ENCODE data around the gene FER.
A peak's percentile ranks its signal among the peaks of the same experiment; 100 is the strongest.

The FER gene

DNA sequence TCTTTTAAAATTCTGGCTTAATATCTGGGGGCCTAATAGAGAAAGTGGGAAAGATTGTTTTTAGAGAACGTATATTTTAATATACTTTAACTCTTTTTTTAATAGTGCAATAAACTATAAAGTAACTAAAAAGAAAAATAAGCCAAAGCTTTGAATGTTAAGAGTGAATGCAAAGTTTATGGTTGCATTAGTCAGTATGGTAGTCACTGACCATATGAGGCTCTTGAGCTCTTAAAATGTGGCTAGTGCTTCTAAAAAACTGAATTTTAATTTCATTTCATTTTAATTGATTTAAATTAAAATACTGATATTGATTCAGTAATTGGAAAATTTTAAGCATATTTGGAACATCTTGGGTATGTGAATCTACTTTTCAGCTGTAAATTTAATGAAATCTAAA, 351.4 kb downstream of the FER start:
- H2AFZ ChIP-seq (ENCODE audit: low read length, unreplicated experiment) = no peak overlapping the region
- no peaks in the 10 kb centered on the region for H3K79me2 ChIP-seq (ENCODE audit: control insufficient read depth, insufficient read depth, low read length, unreplicated experiment)
- no peak overlapping the region for H3K4me3 ChIP-seq (ENCODE audit: low read depth, low read length)
- H3K36me3 ChIP-seq (ENCODE audit: insufficient read depth, low read length) = no peaks in the 10 kb centered on the region
- no peaks in the 10 kb centered on the region for H3K27me3 ChIP-seq (ENCODE audit: insufficient read depth, low read length)
- H3K27ac ChIP-seq (ENCODE audit: low read depth, low read length) = no peak overlapping the region
- H3K4me1 ChIP-seq (ENCODE audit: control insufficient read depth, insufficient read depth, low read length, unreplicated experiment) = peaks cover 11% of the 10 kb centered on the region

DNA sequence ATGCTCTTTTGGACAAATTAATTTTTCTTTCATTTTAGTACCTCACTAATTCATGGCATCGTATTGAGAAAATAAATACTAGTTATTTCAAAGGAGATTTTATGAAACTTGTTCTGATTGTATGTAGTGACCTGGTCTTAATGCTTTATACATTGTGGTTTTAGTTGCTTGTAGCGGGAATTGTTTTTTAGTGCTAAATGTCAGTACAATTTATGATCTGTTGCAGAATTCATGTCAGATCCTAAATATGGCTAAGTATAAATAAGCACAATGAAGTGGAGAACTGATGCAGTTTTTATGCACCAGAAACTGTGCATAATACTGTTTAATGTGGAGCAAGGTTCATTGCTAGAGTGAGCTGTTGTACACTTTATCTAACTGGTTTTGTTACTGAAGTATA, 353.3 kb downstream of the FER start:
- H3K79me2 ChIP-seq (ENCODE audit: control insufficient read depth, insufficient read depth, low read length, unreplicated experiment) = no peaks in the 10 kb centered on the region

DNA sequence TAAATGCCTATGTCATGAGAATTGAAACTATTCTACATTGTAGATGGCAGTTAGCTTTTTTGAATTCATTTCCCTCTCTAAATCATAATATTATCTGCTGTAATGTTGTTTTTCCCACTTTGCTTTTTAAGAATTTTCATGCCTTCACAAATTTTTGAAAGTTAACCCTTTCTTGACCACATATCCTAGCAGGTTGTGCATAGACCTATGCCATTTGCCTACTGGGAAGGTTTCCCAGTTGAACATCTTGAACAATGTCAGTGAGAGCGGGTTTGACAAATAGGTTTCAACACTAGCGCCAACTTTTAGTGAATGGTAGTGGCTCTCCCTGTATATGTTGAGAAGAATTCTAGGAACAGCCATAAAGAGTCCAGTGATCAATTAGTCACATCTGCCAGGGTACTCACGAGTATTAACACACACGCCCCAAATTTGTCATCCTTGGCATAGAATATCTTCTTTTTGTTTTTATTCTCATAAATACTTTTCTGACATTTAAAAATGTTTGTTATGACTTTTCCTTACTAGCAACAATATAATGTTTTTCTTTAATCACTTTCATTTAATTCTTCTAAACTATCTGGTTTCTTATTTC, 354.5 kb downstream of the FER start:
- Histone ChIP-seq H2AFZ (ENCODE audit: low read length, unreplicated experiment) (no peak overlapping the region), H3K27me3 (ENCODE audit: insufficient read depth, low read length) (no peaks in the 10 kb centered on the region), H3K4me1 (ENCODE audit: control insufficient read depth, insufficient read depth, low read length, unreplicated experiment) (peaks cover 26% of the 10 kb centered on the region), H3K4me3 (ENCODE audit: low read depth, low read length) (no peak overlapping the region), H3K27ac (ENCODE audit: low read depth, low read length) (no peak overlapping the region), H3K36me3 (ENCODE audit: insufficient read depth, low read length) (no peaks in the 10 kb centered on the region), H3K79me2 (ENCODE audit: control insufficient read depth, insufficient read depth, low read length, unreplicated experiment) (no peaks in the 10 kb centered on the region)

More for the DNA sequence above, 353.3 kb downstream of the FER start:
- no peak overlapping the region for H2AFZ ChIP-seq (ENCODE audit: low read length, unreplicated experiment)
- H3K36me3 ChIP-seq (ENCODE audit: insufficient read depth, low read length) = no peaks in the 10 kb centered on the region
- H3K27me3 ChIP-seq (ENCODE audit: insufficient read depth, low read length) = no peaks in the 10 kb centered on the region
- peaks cover 14% of the 10 kb centered on the region for H3K4me1 ChIP-seq (ENCODE audit: control insufficient read depth, insufficient read depth, low read length, unreplicated experiment)
- no peak overlapping the region for H3K4me3 ChIP-seq (ENCODE audit: low read depth, low read length)
- H3K27ac ChIP-seq (ENCODE audit: low read depth, low read length) = no peak overlapping the region

DNA sequence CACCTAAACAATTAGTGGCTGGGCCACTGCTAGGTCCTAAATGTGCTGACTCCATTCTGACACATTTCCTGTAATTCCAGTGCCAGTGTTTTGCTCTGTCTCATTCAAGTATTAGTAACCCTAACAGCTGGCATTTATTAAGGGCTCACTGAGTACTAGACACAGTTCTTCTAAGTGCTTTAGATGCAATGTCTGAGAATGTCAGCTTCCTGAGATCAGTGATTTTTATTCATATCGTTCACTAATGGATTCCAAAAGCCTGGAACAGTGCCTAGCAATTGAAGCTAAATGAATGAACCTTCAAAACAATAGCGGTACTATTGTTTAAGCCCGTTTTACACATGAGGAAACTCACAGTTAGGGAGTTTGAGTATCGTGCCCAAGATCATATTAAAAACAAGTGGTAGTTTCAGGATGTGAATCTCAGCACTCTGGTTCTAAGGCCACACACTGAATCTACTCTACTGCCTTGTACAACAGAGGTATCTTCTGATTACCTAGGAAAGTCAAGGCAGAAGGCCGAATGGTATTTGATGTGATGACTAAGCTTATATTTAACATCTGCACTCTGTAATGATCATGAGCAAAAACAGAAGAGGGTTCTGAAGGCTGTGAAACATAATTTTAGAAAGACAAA, 358.1 kb downstream of the FER start:
- H3K27ac ChIP-seq (ENCODE audit: low read depth, low read length) = peak overlapping the region; percentile 76
- peaks cover 31% of the 10 kb centered on the region for H3K4me1 ChIP-seq (ENCODE audit: control insufficient read depth, insufficient read depth, low read length, unreplicated experiment)
- H2AFZ ChIP-seq (ENCODE audit: low read length, unreplicated experiment) = no peak overlapping the region
- no peaks in the 10 kb centered on the region for H3K79me2 ChIP-seq (ENCODE audit: control insufficient read depth, insufficient read depth, low read length, unreplicated experiment)
- H3K36me3 ChIP-seq (ENCODE audit: insufficient read depth, low read length) = no peaks in the 10 kb centered on the region
- peak overlapping the region; percentile 44 for H3K4me3 ChIP-seq (ENCODE audit: low read depth, low read length)
- H3K27me3 ChIP-seq (ENCODE audit: insufficient read depth, low read length) = no peaks in the 10 kb centered on the region

DNA sequence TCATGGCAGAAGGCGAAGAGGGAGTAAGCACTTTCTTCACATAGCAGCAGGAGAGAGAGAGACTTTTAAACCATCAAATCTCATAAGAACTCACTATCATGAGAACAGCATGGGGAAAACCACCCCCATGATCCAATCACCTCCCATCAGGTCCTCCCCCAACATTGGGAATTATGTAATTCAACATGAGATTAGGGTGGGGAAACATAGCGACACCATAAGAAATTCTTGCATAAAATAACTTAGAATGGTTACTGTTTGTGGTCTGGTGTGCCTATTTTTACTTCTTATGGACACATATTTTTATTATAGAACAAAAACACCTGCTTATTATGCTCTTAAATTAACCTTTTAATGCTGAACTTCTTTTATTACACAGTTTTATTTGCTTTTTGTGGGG, 364.0 kb downstream of the FER start:
- no peak overlapping the region for H2AFZ ChIP-seq (ENCODE audit: low read length, unreplicated experiment)
- H3K4me1 ChIP-seq (ENCODE audit: control insufficient read depth, insufficient read depth, low read length, unreplicated experiment) = peaks cover 10% of the 10 kb centered on the region
- H3K27me3 ChIP-seq (ENCODE audit: insufficient read depth, low read length) = no peaks in the 10 kb centered on the region
- H3K4me3 ChIP-seq (ENCODE audit: low read depth, low read length) = no peak overlapping the region
- H3K27ac ChIP-seq (ENCODE audit: low read depth, low read length) = no peak overlapping the region
- no peaks in the 10 kb centered on the region for H3K36me3 ChIP-seq (ENCODE audit: insufficient read depth, low read length)
- no peaks in the 10 kb centered on the region for H3K79me2 ChIP-seq (ENCODE audit: control insufficient read depth, insufficient read depth, low read length, unreplicated experiment)

DNA sequence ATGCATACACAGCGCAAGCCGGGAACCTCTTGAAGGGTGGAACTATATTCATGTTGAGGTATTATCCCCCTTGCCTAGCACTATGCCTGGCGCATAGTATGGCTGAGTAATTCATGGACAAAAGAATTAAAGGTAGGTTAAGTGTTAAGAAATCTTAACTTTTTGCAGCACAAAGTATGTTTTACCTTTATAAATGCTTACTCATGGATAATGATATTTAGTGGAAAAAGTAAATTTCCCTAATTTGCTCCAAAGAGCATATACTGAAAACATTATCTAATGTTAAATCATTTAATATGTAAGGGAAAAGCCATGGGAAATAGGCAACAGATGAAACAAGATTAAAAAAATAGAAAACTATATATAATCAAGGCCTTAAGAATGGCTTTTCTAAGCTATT, 365.9 kb downstream of the FER start:
- Histone ChIP-seq H3K27ac (ENCODE audit: low read depth, low read length) (no peak overlapping the region), H2AFZ (ENCODE audit: low read length, unreplicated experiment) (no peak overlapping the region), H3K79me2 (ENCODE audit: control insufficient read depth, insufficient read depth, low read length, unreplicated experiment) (no peaks in the 10 kb centered on the region), H3K27me3 (ENCODE audit: insufficient read depth, low read length) (no peaks in the 10 kb centered on the region), H3K4me1 (ENCODE audit: control insufficient read depth, insufficient read depth, low read length, unreplicated experiment) (no peaks in the 10 kb centered on the region), H3K36me3 (ENCODE audit: insufficient read depth, low read length) (no peaks in the 10 kb centered on the region), H3K4me3 (ENCODE audit: low read depth, low read length) (no peak overlapping the region)

DNA sequence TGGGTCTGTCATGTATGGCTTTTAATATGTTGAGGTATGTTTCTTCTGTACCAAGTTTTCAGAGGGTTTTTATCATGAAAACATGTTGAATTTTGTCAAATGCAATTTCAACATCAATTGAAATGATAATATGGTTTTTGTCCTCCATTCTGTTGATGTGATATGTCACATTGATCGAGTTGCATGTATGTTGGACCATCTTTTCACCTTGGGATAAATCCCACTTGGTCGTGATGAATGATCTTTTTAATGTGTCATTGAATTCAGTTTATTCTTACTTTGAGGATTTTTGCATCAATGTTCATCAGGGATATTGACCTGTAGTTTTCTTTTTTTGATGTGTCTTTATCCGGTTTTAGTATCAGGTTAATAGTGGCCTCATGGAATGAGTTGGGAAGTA, 373.5 kb downstream of the FER start:
- no peak overlapping the region for H2AFZ ChIP-seq (ENCODE audit: low read length, unreplicated experiment)

DNA sequence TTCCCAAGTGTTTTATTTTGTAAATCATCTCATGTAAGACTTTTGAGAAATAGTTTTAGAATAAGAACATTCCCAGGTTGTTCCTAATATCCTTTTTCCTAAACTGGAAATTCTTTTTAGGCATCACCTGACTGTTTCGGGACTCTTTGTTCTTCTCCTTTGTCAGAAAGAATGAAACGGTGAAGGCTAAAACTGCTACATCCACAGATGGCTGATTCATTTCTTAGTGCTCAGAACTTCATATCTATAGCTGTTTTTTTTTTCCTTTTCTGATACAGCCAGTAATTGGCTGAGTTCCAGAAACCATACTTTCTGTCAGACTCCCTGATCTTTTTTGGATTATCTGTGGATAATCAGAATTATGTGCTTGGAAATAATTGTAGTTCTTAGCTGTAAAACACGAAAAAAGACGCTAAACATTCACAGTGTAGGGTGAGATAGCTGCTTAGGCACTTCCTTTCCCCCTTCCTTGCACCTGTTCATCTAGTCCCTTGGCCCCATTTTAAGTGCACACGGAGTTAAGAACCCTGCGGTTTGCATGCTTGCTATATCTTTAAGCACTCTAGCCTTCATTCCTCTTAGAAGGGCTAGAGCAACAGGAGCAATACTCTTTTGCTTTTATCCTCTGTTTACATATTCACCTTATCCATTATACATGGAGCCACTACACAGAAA, 378.2 kb downstream of the FER start:
- H3K79me2 ChIP-seq (ENCODE audit: control insufficient read depth, insufficient read depth, low read length, unreplicated experiment) = no peaks in the 10 kb centered on the region
- H3K4me3 ChIP-seq (ENCODE audit: low read depth, low read length) = no peak overlapping the region
- H3K27ac ChIP-seq (ENCODE audit: low read depth, low read length) = no peak overlapping the region
- no peaks in the 10 kb centered on the region for H3K4me1 ChIP-seq (ENCODE audit: control insufficient read depth, insufficient read depth, low read length, unreplicated experiment)
- no peaks in the 10 kb centered on the region for H3K27me3 ChIP-seq (ENCODE audit: insufficient read depth, low read length)
- H3K36me3 ChIP-seq (ENCODE audit: insufficient read depth, low read length) = no peaks in the 10 kb centered on the region
- H2AFZ ChIP-seq (ENCODE audit: low read length, unreplicated experiment) = no peak overlapping the region

More for the DNA sequence above, 373.5 kb downstream of the FER start:
- Histone ChIP-seq H3K4me1 (ENCODE audit: control insufficient read depth, insufficient read depth, low read length, unreplicated experiment) (no peaks in the 10 kb centered on the region), H3K27ac (ENCODE audit: low read depth, low read length) (no peak overlapping the region), H3K79me2 (ENCODE audit: control insufficient read depth, insufficient read depth, low read length, unreplicated experiment) (no peaks in the 10 kb centered on the region), H3K27me3 (ENCODE audit: insufficient read depth, low read length) (no peaks in the 10 kb centered on the region), H3K4me3 (ENCODE audit: low read depth, low read length) (no peak overlapping the region), H3K36me3 (ENCODE audit: insufficient read depth, low read length) (no peaks in the 10 kb centered on the region)

DNA sequence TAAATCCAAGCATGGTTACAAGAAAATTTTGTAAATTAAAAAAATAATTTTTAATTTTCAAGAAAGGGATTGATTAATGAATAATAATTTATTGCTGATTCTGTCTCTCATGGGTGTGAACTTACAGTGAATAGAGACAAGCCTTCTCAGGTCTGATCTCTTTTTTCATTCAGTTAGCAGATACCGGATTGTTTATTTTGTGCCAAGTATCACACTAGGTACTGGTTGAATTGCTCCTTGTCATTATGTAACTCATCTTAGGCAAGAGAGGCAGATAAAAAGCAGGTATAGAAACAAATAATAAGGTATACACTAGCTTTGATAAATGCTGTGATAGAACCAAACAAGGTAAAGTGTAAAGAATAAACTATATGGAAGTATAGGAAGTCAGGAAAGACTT, 378.8 kb downstream of the FER start:
- no peaks in the 10 kb centered on the region for H3K4me1 ChIP-seq (ENCODE audit: control insufficient read depth, insufficient read depth, low read length, unreplicated experiment)
- no peaks in the 10 kb centered on the region for H3K36me3 ChIP-seq (ENCODE audit: insufficient read depth, low read length)
- H3K27ac ChIP-seq (ENCODE audit: low read depth, low read length) = no peak overlapping the region
- no peaks in the 10 kb centered on the region for H3K27me3 ChIP-seq (ENCODE audit: insufficient read depth, low read length)
- H3K79me2 ChIP-seq (ENCODE audit: control insufficient read depth, insufficient read depth, low read length, unreplicated experiment) = no peaks in the 10 kb centered on the region
- H2AFZ ChIP-seq (ENCODE audit: low read length, unreplicated experiment) = no peak overlapping the region
- H3K4me3 ChIP-seq (ENCODE audit: low read depth, low read length) = no peak overlapping the region

DNA sequence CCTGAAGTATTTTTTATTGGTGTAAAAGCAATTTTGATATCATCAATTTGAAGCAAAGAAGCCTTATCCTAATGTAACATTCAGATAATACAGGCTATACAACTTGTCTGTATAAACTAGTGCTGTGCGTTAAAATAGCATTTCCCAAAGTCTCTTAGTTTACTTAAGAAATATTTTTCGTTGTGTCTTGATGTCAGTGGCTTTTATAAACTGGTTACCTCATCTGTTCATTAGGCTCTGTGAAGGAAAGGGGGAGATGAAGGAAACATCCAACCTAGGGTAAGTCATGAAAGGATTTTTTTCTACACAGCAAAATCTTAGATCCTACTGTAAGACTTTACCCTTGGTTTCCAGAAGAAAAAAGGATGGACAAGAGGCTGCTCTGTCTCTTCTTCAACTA, 389.2 kb downstream of the FER start:
- Histone ChIP-seq H2AFZ (ENCODE audit: low read length, unreplicated experiment) (no peak overlapping the region), H3K79me2 (ENCODE audit: control insufficient read depth, insufficient read depth, low read length, unreplicated experiment) (no peaks in the 10 kb centered on the region), H3K36me3 (ENCODE audit: insufficient read depth, low read length) (no peaks in the 10 kb centered on the region), H3K4me3 (ENCODE audit: low read depth, low read length) (no peak overlapping the region), H3K27ac (ENCODE audit: low read depth, low read length) (no peak overlapping the region), H3K27me3 (ENCODE audit: insufficient read depth, low read length) (no peaks in the 10 kb centered on the region), H3K4me1 (ENCODE audit: control insufficient read depth, insufficient read depth, low read length, unreplicated experiment) (peaks cover 8% of the 10 kb centered on the region)

All from ACC112 (cell line).